Loucy (cell line): ENCODE data around the gene VWDE.

Experiments
- H2AFZ ChIP-seq: fragments of 200-600 bp; sonication (generic); 2 replicates; pipeline ENCODE4 v1.6.0; 2016; ENCODE audit warnings: antibody characterized with exemption, mild to moderate bottlenecking, low read length, moderate library complexity
- H3F3A ChIP-seq: fragments of 200-600 bp; 2 replicates; pipeline ENCODE4 v1.6.0; 2016; ENCODE audit warnings: antibody characterized with exemption, low read depth, mild to moderate bottlenecking
- H3K27me3 ChIP-seq: fragments of 200-600 bp; sonication (generic); 2 replicates; pipeline ENCODE4 v1.6.1; 2014; ENCODE audit warnings: low read length, mild to moderate bottlenecking; ENCODE audit not compliant: insufficient read depth, poor library complexity, severe bottlenecking
- H3K36me3 ChIP-seq: fragments of 200-600 bp; sonication (generic); 2 replicates; pipeline ENCODE4 v1.6.1; 2016; ENCODE audit warnings: low read length; ENCODE audit not compliant: insufficient read depth
- H3K4me1 ChIP-seq: fragments of 200-600 bp; sonication (generic); 2 replicates; pipeline ENCODE4 v1.5.1; 2014; ENCODE audit warnings: low read length, mild to moderate bottlenecking; ENCODE audit not compliant: insufficient read depth, poor library complexity, severe bottlenecking
- H3K4me2 ChIP-seq: fragments of 200-600 bp; sonication (generic); 2 replicates; pipeline ENCODE4 v1.6.0; 2014; ENCODE audit warnings: antibody characterized with exemption, low read length, low read depth, mild to moderate bottlenecking; ENCODE audit not compliant: poor library complexity, severe bottlenecking
- H3K4me3 ChIP-seq: fragments of 200-600 bp; sonication (generic); 2 replicates; pipeline ENCODE4 v1.5.1; 2014; ENCODE audit warnings: low read length, mild to moderate bottlenecking, mixed read lengths; ENCODE audit not compliant: poor library complexity, severe bottlenecking
- H3K79me2 ChIP-seq: fragments of 200-600 bp; sonication (generic); 2 replicates; pipeline ENCODE4 v1.6.1; 2014; ENCODE audit warnings: low read length; ENCODE audit not compliant: insufficient read depth
- H3K9ac ChIP-seq: fragments of 200-600 bp; sonication (generic); 2 replicates; pipeline ENCODE4 v1.6.0; 2014; ENCODE audit warnings: mild to moderate bottlenecking, low read depth, low read length, moderate library complexity; ENCODE audit not compliant: poor library complexity, severe bottlenecking
- H3K9me2 ChIP-seq: fragments of 200-600 bp; sonication (generic); replicated peaks from 2 replicates; pipeline ENCODE4 v1.6.1; 2016; ENCODE audit warnings: low read depth, low read length, mixed read lengths
- H3K9me3 ChIP-seq: fragments of 200-600 bp; sonication (generic); 2 replicates; pipeline ENCODE4 v1.6.1; 2014; ENCODE audit warnings: mild to moderate bottlenecking, antibody characterized with exemption, low read length, low read depth; ENCODE audit not compliant: insufficient read depth
- H4K20me1 ChIP-seq: fragments of 200-600 bp; sonication (generic); 2 replicates; pipeline ENCODE4 v1.6.0; 2014; ENCODE audit warnings: antibody characterized with exemption, low read length, mild to moderate bottlenecking; ENCODE audit not compliant: insufficient read depth, poor library complexity, severe bottlenecking
- CTCF ChIP-seq: fragments of 200-600 bp; sonication (generic); conservative IDR thresholded peaks from 2 replicates; pipeline ENCODE4 v1.5.1; 2014; ENCODE audit warnings: mild to moderate bottlenecking, antibody characterized with exemption, low read length
- EZH2phosphoT487 ChIP-seq: fragments of 200-600 bp; IDR thresholded peaks from 2 replicates; pipeline ENCODE4 v1.6.1; 2018; ENCODE audit warnings: antibody characterized with exemption, mild to moderate bottlenecking, moderate library complexity, borderline replicate concordance

Gene VWDE

GRCh38 chr7:12440229-12440628, 36.6 kb upstream of the VWDE start:
- Histone ChIP-seq H3K36me3 (no peaks in the 10 kb centered on the region), H3K4me2 (no peak overlapping the region), H3K9ac (no peak overlapping the region), H3K9me2 (no peaks in the 10 kb centered on the region), H3K27me3 (no peaks in the 10 kb centered on the region), H4K20me1 (no peaks in the 10 kb centered on the region), H3F3A (no peaks in the 10 kb centered on the region), H3K79me2 (no peaks in the 10 kb centered on the region), H3K4me3 (no peak overlapping the region), H2AFZ (no peak overlapping the region), H3K4me1 (no peaks in the 10 kb centered on the region), H3K9me3 (no peaks in the 10 kb centered on the region)
- TF ChIP-seq EZH2phosphoT487 (no peak), CTCF (no peak)

GRCh38 chr7:12436896-12437535, 33.4 kb upstream of the VWDE start:
- H4K20me1 ChIP-seq: no peaks in the 10 kb centered on the region
- no peaks in the 10 kb centered on the region for H3K36me3 ChIP-seq
- no peak overlapping the region for H3K9ac ChIP-seq
- no peaks in the 10 kb centered on the region for H3K4me1 ChIP-seq
- H3K9me2 ChIP-seq: no peaks in the 10 kb centered on the region
- no peaks in the 10 kb centered on the region for H3F3A ChIP-seq
- no peak overlapping the region for H3K4me3 ChIP-seq
- H3K4me2 ChIP-seq: no peak overlapping the region
- H2AFZ ChIP-seq: no peak overlapping the region
- H3K9me3 ChIP-seq: no peaks in the 10 kb centered on the region
- TF ChIP-seq EZH2phosphoT487 (no peak), CTCF (peak; percentile 40)
- H3K27me3 ChIP-seq: no peaks in the 10 kb centered on the region
- no peaks in the 10 kb centered on the region for H3K79me2 ChIP-seq

GRCh38 chr7:12436126-12436525, 32.5 kb upstream of the VWDE start:
- H3K9ac ChIP-seq: no peak overlapping the region
- no peaks in the 10 kb centered on the region for H3K79me2 ChIP-seq
- no peaks in the 10 kb centered on the region for H3K4me1 ChIP-seq
- no peaks in the 10 kb centered on the region for H3K9me3 ChIP-seq
- no peak overlapping the region for H2AFZ ChIP-seq
- no peak overlapping the region for H3K4me3 ChIP-seq
- no peaks in the 10 kb centered on the region for H3K36me3 ChIP-seq
- H3K27me3 ChIP-seq: no peaks in the 10 kb centered on the region
- TF ChIP-seq EZH2phosphoT487 (no peak), CTCF (no peak)
- H3K9me2 ChIP-seq: no peaks in the 10 kb centered on the region
- no peaks in the 10 kb centered on the region for H4K20me1 ChIP-seq
- H3K4me2 ChIP-seq: no peak overlapping the region
- no peaks in the 10 kb centered on the region for H3F3A ChIP-seq
